HepG2 (cell line): ENCODE measurements around the gene THRAP3. TPM values are rescaled to one million over a fixed set of nuclear protein-coding genes. Genes with fewer than 3 reads are reported as not detected.

Experiments
- AFF4 ChIP-seq: sonication (generic); formaldehyde crosslinking; IDR thresholded peaks from 2 replicates; pipeline ENCODE4 v1.4.0; 2020; ENCODE audit warnings: missing genetic modification reagents
- AHDC1 ChIP-seq: sonication (generic); formaldehyde crosslinking; IDR thresholded peaks from 2 replicates; pipeline ENCODE4 v1.5.1; 2020; ENCODE audit warnings: mild to moderate bottlenecking, missing genetic modification reagents, borderline replicate concordance
- CCAR2 ChIP-seq: fragments of 200-400 bp; formaldehyde crosslinking; optimal IDR thresholded peaks from 2 replicates; pipeline ENCODE3; 2018; ENCODE audit warnings: low read depth, mild to moderate bottlenecking, low read length, moderate library complexity
- CHD2 ChIP-seq: IDR thresholded peaks from 2 replicates; pipeline ENCODE4 v1.6.1; 2011; ENCODE audit warnings: low read depth, low read length, improper control_type of control experiment
- DBP ChIP-seq: sonication (generic); formaldehyde crosslinking; IDR thresholded peaks from 2 replicates; pipeline ENCODE4 v1.4.0; 2020; ENCODE audit warnings: missing genetic modification reagents; ENCODE audit errors: not compliant biosample characterization
- FOXM1 ChIP-seq: sonication (generic); formaldehyde crosslinking; IDR thresholded peaks from 2 replicates; pipeline ENCODE4 v1.5.0; 2020; ENCODE audit warnings: missing genetic modification reagents
- GATA4 ChIP-seq: sonication (generic); IDR thresholded peaks from 2 replicates; pipeline ENCODE4 v1.6.1; 2016; ENCODE audit warnings: antibody characterized with exemption, low read depth, borderline replicate concordance
- HHEX ChIP-seq: IDR thresholded peaks from 2 replicates; pipeline ENCODE4 v1.6.1; 2016; ENCODE audit warnings: control low read depth
- PLRG1 ChIP-seq: fragments of 450-650 bp; conservative IDR thresholded peaks from 2 replicates; pipeline ENCODE4 v1.6.1; 2016
- SMAD1 ChIP-seq: sonication (generic); formaldehyde crosslinking; IDR thresholded peaks from 2 replicates; pipeline ENCODE4 v1.4.0; 2020; ENCODE audit warnings: missing genetic modification reagents, low read depth, mild to moderate bottlenecking, borderline replicate concordance
- SPEN ChIP-seq: sonication (generic); formaldehyde crosslinking; IDR thresholded peaks from 2 replicates; pipeline ENCODE4 v1.5.1; 2020; ENCODE audit warnings: low read depth, mild to moderate bottlenecking, missing genetic modification reagents
- TAF15 ChIP-seq: fragments of 200-400 bp; formaldehyde crosslinking; IDR thresholded peaks from one replicate; pipeline ENCODE4 v1.6.1; 2018; ENCODE audit warnings: mild to moderate bottlenecking, low read depth, low read length; ENCODE audit not compliant: poor library complexity, severe bottlenecking
- ZBTB46 ChIP-seq: sonication (generic); formaldehyde crosslinking; IDR thresholded peaks from 2 replicates; pipeline ENCODE4 v1.4.0; 2020; ENCODE audit warnings: mild to moderate bottlenecking, missing genetic modification reagents, borderline replicate concordance
- ZNF124 ChIP-seq: sonication (generic); formaldehyde crosslinking; IDR thresholded peaks from 2 replicates; pipeline ENCODE4 v1.4.0; 2020; ENCODE audit warnings: missing genetic modification reagents
- ZNF180 ChIP-seq: sonication (generic); formaldehyde crosslinking; IDR thresholded peaks from 2 replicates; pipeline ENCODE4 v1.4.0; 2020; ENCODE audit warnings: low read depth, missing genetic modification reagents, borderline replicate concordance
- ZNF567 ChIP-seq: sonication (generic); formaldehyde crosslinking; IDR thresholded peaks from 2 replicates; pipeline ENCODE4 v1.8.1; 2023; ENCODE audit warnings: mild to moderate bottlenecking, missing genetic modification reagents, borderline replicate concordance
- ZNF660 ChIP-seq: sonication (generic); formaldehyde crosslinking; IDR thresholded peaks from 2 replicates; pipeline ENCODE4 v1.5.1; 2020; ENCODE audit warnings: mild to moderate bottlenecking, low read depth, missing genetic modification reagents, borderline replicate concordance
- polyA plus RNA-seq, 8 experiments: library from polyadenylated mRNA; depleted of rRNA in 3 of 8; stranded (reverse) in 7 of 8; unstranded in 1 of 8; fragments of >200 nt; fragmentation: Illumina TruSeq in 4 of 8; extraction: Trizol in 4 of 8; gene quantifications; 2 replicates each; pipeline versions ENCODE4 v1.2.1 to v1.2.3, GENCODE V29; 2011 to 2016; ENCODE audit warnings: low read depth in 4 of 8, missing spikeins in 1 of 8, mixed read lengths in 1 of 8; ENCODE audit not compliant: insufficient read depth in 1 of 8
- total RNA-seq, 5 experiments: library from RNA; depleted of rRNA; stranded (reverse); fragments of >200 nt; fragmentation: Illumina TruSeq; extraction: Trizol; gene quantifications; 2 replicates each; pipeline ENCODE4 v1.2.3, GENCODE V29; 2016; ENCODE audit warnings: low read depth in 1 of 5

The THRAP3 gene
- total and polyA plus RNA-seq, 2 of the 13 experiments (the other 11 are each of a cell fraction or from before 2014, with no cell fraction given), result 45.0 to 92.6 TPM

- no peak for TF ChIP-seq GATA4
- no peak for TF ChIP-seq FOXM1
- no peak for TF ChIP-seq CCAR2
- no peak for TF ChIP-seq CHD2
- TF ChIP-seq TAF15, result no peak
- no peak for TF ChIP-seq PLRG1
- TF ChIP-seq SPEN, result no peak
- TF ChIP-seq ZNF124 (CRISPR knock-in tag), result 0 out of 2 replicates have a peak, but pooled peaks have one; percentile 46
- no peak for TF ChIP-seq ZNF660 (CRISPR knock-in tag)
- TF ChIP-seq SMAD1 (CRISPR knock-in tag), result no peak
- TF ChIP-seq DBP (CRISPR knock-in tag), result no peak
- TF ChIP-seq AHDC1 (CRISPR knock-in tag), result no peak
- no peak for TF ChIP-seq HHEX
- TF ChIP-seq ZNF180, result no peak
- TF ChIP-seq ZNF567 (CRISPR knock-in tag), result peak; percentile 5; the same call in 1 of the 2 replicates
- no peak for TF ChIP-seq AFF4
- TF ChIP-seq ZBTB46, result no peak
Observed at GRCh38 chr1:36187800-36188593, 36.2 kb upstream of the THRAP3 start (continued).
